GM23338 (cell line): Measurements from ENCODE around the gene C8G. TPM values are rescaled to one million over a fixed set of nuclear protein-coding genes. Genes with fewer than 3 reads are reported as not detected.

ENCODE experiments used
- ATAC-seq: fragments of 200-7000 bp; cut with Tn5 transposase; 3 replicates; pipeline ENCODE4 v1.9.1; 2020
- DNase-seq: peaks from one replicate; pipeline ENCODE4 v3.0.0-alpha.2; 2015; ENCODE audit warnings: low spot score
- H2AFZ ChIP-seq: fragments of 200-600 bp; sonication (generic); 2 replicates; pipeline ENCODE4 v1.8.0; 2016; ENCODE audit warnings: antibody characterized with exemption, mild to moderate bottlenecking, moderate library complexity
- H3F3A ChIP-seq: fragments of 200-600 bp; sonication (generic); replicated peaks from 2 replicates; pipeline ENCODE4 v1.8.0; 2017; ENCODE audit warnings: antibody characterized with exemption, mixed run types, low read depth
- H3K27ac ChIP-seq: fragments of 200-600 bp; sonication (generic); 2 replicates; pipeline ENCODE4 v1.6.1; 2016; ENCODE audit warnings: low read depth
- H3K27me3 ChIP-seq: fragments of 200-600 bp; sonication (generic); 2 replicates; pipeline ENCODE4 v1.8.0; 2016; ENCODE audit warnings: mild to moderate bottlenecking, mixed run types, moderate library complexity; ENCODE audit not compliant: insufficient read depth
- H3K36me3 ChIP-seq: fragments of 200-600 bp; sonication (generic); 2 replicates; pipeline ENCODE4 v1.8.0; 2016; ENCODE audit warnings: mild to moderate bottlenecking; ENCODE audit not compliant: insufficient read depth
- H3K4me1 ChIP-seq: fragments of 200-600 bp; sonication (generic); 2 replicates; pipeline ENCODE4 v1.8.0; 2016; ENCODE audit warnings: mild to moderate bottlenecking, moderate library complexity; ENCODE audit not compliant: insufficient read depth
- H3K4me2 ChIP-seq: fragments of 200-600 bp; sonication (generic); 2 replicates; pipeline ENCODE4 v1.7.1; 2017; ENCODE audit warnings: mixed run types
- H3K4me3 ChIP-seq: fragments of 200-600 bp; sonication (generic); 2 replicates; pipeline ENCODE4 v1.6.1; 2016; ENCODE audit warnings: mixed run types
- H3K79me2 ChIP-seq: fragments of 200-600 bp; sonication (generic); replicated peaks from 2 replicates; pipeline ENCODE4 v1.8.0; 2017; ENCODE audit warnings: mild to moderate bottlenecking; ENCODE audit not compliant: insufficient read depth
- H3K9me2 ChIP-seq: fragments of 200-600 bp; sonication (generic); 2 replicates; pipeline ENCODE4 v1.8.0; 2017; ENCODE audit not compliant: insufficient read depth
- H4K20me1 ChIP-seq: fragments of 200-600 bp; sonication (generic); replicated peaks from 2 replicates; pipeline ENCODE4 v1.8.0; 2017; ENCODE audit warnings: mild to moderate bottlenecking; ENCODE audit not compliant: insufficient read depth
- H3K27ac Mint-ChIP-seq: 2 replicates; pipeline ENCODE4 v1.8.0; 2020; ENCODE audit warnings: inconsistent platforms, mild to moderate bottlenecking, moderate library complexity, mixed read lengths
- H3K27me3 Mint-ChIP-seq: 3 replicates; pipeline ENCODE4 v1.8.0; 2022; ENCODE audit warnings: low read depth, mild to moderate bottlenecking, moderate library complexity, mixed read lengths, inconsistent platforms; ENCODE audit not compliant: insufficient read depth, poor library complexity
- H3K36me3 Mint-ChIP-seq: 3 replicates; pipeline ENCODE4 v1.8.0; 2021; ENCODE audit warnings: low read depth, mild to moderate bottlenecking, inconsistent platforms, moderate library complexity, mixed read lengths
- H3K4me1 Mint-ChIP-seq: 3 replicates; pipeline ENCODE4 v1.8.0; 2020; ENCODE audit warnings: mild to moderate bottlenecking, inconsistent platforms, mixed read lengths
- H3K4me3 Mint-ChIP-seq: 3 replicates; pipeline ENCODE4 v1.8.0; 2021; ENCODE audit warnings: moderate library complexity, mild to moderate bottlenecking, inconsistent platforms, mixed read lengths
- H3K9me3 Mint-ChIP-seq: 3 replicates; pipeline ENCODE4 v1.8.0; 2020; ENCODE audit warnings: moderate library complexity, mild to moderate bottlenecking, inconsistent platforms, mixed read lengths
- CREB1 ChIP-seq: fragments of 250-450 bp; sonication (Bioruptor Pico); IDR thresholded peaks from 2 replicates; pipeline ENCODE4 v1.5.0; 2020; ENCODE audit warnings: low read depth, mild to moderate bottlenecking, moderate library complexity
- EZH2 ChIP-seq: fragments of 200-600 bp; sonication (generic); IDR thresholded peaks from one replicate; pipeline ENCODE4 v1.8.0; 2017; ENCODE audit warnings: antibody characterized with exemption, mild to moderate bottlenecking, low read depth; ENCODE audit not compliant: unreplicated experiment
- EZH2phosphoT487 ChIP-seq: fragments of 200-600 bp; sonication (generic); IDR thresholded peaks from one replicate; pipeline ENCODE4 v1.8.1; 2018; ENCODE audit warnings: antibody characterized with exemption; ENCODE audit not compliant: unreplicated experiment
- JUNB ChIP-seq: IDR thresholded peaks from one replicate; pipeline ENCODE4 v1.6.1; 2016; ENCODE audit warnings: antibody characterized with exemption; ENCODE audit not compliant: unreplicated experiment
- NANOG ChIP-seq: IDR thresholded peaks from 2 replicates; pipeline ENCODE4 v1.6.1; 2016; ENCODE audit warnings: antibody characterized with exemption, borderline replicate concordance
- POLR2AphosphoS5 ChIP-seq: IDR thresholded peaks from 2 replicates; pipeline ENCODE4 v1.6.1; 2016; ENCODE audit warnings: antibody characterized with exemption, low read depth
- REST ChIP-seq: IDR thresholded peaks from one replicate; pipeline ENCODE4 v1.6.1; 2018; ENCODE audit warnings: antibody characterized with exemption; ENCODE audit not compliant: unreplicated experiment
- STAT1 ChIP-seq: IDR thresholded peaks from one replicate; pipeline ENCODE4 v1.6.1; 2016; ENCODE audit warnings: antibody characterized with exemption; ENCODE audit not compliant: unreplicated experiment
- ZNF114 ChIP-seq: fragments of 250-450 bp; sonication (Bioruptor Pico); IDR thresholded peaks from 2 replicates; pipeline ENCODE4 v1.5.0; 2020; ENCODE audit warnings: mild to moderate bottlenecking, moderate library complexity
- ZNF331 ChIP-seq: fragments of 250-450 bp; sonication (Bioruptor Pico); IDR thresholded peaks from 2 replicates; pipeline ENCODE4 v1.5.0; 2020; ENCODE audit warnings: low read depth, mild to moderate bottlenecking, moderate library complexity
- polyA plus RNA-seq: library from polyadenylated mRNA; unstranded; fragments of >200 nt; fragmentation: Nextera tagmentation; extraction: Ambion mirVana; gene quantifications from 2 replicates; pipeline ENCODE4 v1.2.1, GENCODE V29; 2016
- total RNA-seq: library from RNA; depleted of rRNA; stranded (reverse); fragments of >200 nt; shearing (Covaris generic); gene quantifications from 2 replicates; pipeline ENCODE4 v1.2.3, GENCODE V29; 2014
- TF ChIP-seq, protein P1 (sequence below): fragments of 250-450 bp; sonication (Bioruptor Pico); IDR thresholded peaks from 2 replicates; pipeline ENCODE4 v1.5.0; 2020; ENCODE audit warnings: mild to moderate bottlenecking, moderate library complexity
- TF ChIP-seq, protein P2 (sequence below): IDR thresholded peaks from 2 replicates; pipeline ENCODE4 v1.6.1; 2016; ENCODE audit warnings: antibody characterized with exemption
- TF ChIP-seq, protein P3 (sequence below), 2 experiments: fragments of 200-600 bp in 1 of 2; sonication (generic) in 1 of 2; conservative IDR thresholded peaks; 2 replicates each; pipeline versions ENCODE4 v1.5.1 to v1.6.1; 2016 to 2017; ENCODE audit warnings: antibody characterized with exemption in 2 of 2, low read depth in 2 of 2, mild to moderate bottlenecking in 2 of 2, moderate library complexity in 1 of 2

C8G gene
- total and polyA plus RNA-seq, 2 experiments from 2014 or later, result not detected

DNA sequence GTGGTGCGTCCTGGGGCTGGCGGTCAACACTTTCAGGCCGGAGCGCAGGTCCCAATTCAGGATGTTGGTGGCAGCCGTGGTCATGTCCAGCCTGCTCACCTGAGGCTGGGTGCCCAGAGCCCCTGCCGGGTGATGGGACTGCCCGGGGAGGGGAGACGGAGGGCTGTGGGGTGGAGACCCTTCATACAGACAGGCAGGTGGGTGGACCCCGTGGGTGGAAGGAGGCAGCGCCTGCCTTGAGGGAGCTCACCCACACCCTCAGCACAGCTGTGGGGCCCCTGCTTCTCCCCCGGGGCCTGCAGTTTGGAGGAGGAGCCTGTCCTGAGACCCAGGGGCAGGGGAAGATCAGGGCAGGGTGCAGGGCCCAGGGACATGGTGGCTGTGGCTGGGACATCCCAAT is 25.3 kb downstream of the C8G start (continued):
- TF ChIP-seq ZNF331 (CRISPR knock-in tag) (no peak), POLR2AphosphoS5 (no peak), NANOG (no peak)

- Mint-ChIP-seq H3K9me3 (no peaks in the 10 kb centered on the region), H3K36me3 (no peaks in the 10 kb centered on the region), H3K27ac (no peak overlapping the region), H3K27me3 (peaks cover 2% of the 10 kb centered on the region), H3K4me3 (no peak overlapping the region), H3K4me1 (no peaks in the 10 kb centered on the region)
- Histone ChIP-seq H3K27ac (no peak overlapping the region), H3K27me3 (no peaks in the 10 kb centered on the region), H3K9me2 (no peaks in the 10 kb centered on the region), H3F3A (no peaks in the 10 kb centered on the region), H3K4me1 (no peaks in the 10 kb centered on the region), H3K36me3 (no peaks in the 10 kb centered on the region), H3K4me3 (no peak overlapping the region), H3K4me2 (no peak overlapping the region), H3K79me2 (no peaks in the 10 kb centered on the region), H4K20me1 (no peaks in the 10 kb centered on the region), H2AFZ (no peak overlapping the region)
- TF ChIP-seq EZH2phosphoT487, result no peak
- TF ChIP-seq CREB1 (CRISPR knock-in tag), result no peak
- no peak for TF ChIP-seq STAT1
- TF ChIP-seq, protein P1, sequence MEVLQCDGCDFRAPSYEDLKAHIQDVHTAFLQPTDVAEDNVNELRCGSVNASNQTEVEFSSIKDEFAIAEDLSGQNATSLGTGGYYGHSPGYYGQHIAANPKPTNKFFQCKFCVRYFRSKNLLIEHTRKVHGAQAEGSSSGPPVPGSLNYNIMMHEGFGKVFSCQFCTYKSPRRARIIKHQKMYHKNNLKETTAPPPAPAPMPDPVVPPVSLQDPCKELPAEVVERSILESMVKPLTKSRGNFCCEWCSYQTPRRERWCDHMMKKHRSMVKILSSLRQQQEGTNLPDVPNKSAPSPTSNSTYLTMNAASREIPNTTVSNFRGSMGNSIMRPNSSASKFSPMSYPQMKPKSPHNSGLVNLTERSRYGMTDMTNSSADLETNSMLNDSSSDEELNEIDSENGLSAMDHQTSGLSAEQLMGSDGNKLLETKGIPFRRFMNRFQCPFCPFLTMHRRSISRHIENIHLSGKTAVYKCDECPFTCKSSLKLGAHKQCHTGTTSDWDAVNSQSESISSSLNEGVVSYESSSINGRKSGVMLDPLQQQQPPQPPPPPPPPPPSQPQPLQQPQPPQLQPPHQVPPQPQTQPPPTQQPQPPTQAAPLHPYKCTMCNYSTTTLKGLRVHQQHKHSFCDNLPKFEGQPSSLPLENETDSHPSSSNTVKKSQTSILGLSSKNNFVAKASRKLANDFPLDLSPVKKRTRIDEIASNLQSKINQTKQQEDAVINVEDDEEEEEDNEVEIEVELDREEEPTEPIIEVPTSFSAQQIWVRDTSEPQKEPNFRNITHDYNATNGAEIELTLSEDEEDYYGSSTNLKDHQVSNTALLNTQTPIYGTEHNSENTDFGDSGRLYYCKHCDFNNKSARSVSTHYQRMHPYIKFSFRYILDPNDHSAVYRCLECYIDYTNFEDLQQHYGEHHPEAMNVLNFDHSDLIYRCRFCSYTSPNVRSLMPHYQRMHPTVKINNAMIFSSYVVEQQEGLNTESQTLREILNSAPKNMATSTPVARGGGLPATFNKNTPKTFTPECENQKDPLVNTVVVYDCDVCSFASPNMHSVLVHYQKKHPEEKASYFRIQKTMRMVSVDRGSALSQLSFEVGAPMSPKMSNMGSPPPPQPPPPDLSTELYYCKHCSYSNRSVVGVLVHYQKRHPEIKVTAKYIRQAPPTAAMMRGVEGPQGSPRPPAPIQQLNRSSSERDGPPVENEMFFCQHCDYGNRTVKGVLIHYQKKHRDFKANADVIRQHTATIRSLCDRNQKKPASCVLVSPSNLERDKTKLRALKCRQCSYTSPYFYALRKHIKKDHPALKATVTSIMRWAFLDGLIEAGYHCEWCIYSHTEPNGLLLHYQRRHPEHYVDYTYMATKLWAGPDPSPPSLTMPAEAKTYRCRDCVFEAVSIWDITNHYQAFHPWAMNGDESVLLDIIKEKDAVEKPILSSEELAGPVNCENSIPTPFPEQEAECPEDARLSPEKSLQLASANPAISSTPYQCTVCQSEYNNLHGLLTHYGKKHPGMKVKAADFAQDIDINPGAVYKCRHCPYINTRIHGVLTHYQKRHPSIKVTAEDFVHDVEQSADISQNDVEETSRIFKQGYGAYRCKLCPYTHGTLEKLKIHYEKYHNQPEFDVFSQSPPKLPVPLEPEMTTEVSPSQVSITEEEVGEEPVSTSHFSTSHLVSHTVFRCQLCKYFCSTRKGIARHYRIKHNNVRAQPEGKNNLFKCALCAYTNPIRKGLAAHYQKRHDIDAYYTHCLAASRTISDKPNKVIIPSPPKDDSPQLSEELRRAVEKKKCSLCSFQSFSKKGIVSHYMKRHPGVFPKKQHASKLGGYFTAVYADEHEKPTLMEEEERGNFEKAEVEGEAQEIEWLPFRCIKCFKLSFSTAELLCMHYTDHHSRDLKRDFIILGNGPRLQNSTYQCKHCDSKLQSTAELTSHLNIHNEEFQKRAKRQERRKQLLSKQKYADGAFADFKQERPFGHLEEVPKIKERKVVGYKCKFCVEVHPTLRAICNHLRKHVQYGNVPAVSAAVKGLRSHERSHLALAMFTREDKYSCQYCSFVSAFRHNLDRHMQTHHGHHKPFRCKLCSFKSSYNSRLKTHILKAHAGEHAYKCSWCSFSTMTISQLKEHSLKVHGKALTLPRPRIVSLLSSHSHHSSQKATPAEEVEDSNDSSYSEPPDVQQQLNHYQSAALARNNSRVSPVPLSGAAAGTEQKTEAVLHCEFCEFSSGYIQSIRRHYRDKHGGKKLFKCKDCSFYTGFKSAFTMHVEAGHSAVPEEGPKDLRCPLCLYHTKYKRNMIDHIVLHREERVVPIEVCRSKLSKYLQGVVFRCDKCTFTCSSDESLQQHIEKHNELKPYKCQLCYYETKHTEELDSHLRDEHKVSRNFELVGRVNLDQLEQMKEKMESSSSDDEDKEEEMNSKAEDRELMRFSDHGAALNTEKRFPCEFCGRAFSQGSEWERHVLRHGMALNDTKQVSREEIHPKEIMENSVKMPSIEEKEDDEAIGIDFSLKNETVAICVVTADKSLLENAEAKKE (CRISPR knock-in tag), result no peak
- no peak for TF ChIP-seq JUNB
- TF ChIP-seq, protein P2, sequence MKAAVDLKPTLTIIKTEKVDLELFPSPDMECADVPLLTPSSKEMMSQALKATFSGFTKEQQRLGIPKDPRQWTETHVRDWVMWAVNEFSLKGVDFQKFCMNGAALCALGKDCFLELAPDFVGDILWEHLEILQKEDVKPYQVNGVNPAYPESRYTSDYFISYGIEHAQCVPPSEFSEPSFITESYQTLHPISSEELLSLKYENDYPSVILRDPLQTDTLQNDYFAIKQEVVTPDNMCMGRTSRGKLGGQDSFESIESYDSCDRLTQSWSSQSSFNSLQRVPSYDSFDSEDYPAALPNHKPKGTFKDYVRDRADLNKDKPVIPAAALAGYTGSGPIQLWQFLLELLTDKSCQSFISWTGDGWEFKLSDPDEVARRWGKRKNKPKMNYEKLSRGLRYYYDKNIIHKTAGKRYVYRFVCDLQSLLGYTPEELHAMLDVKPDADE, result no peak
- TF ChIP-seq ZNF114 (CRISPR knock-in tag), result no peak
- TF ChIP-seq REST, result no peak
- TF ChIP-seq EZH2, result no peak
- TF ChIP-seq, protein P3, sequence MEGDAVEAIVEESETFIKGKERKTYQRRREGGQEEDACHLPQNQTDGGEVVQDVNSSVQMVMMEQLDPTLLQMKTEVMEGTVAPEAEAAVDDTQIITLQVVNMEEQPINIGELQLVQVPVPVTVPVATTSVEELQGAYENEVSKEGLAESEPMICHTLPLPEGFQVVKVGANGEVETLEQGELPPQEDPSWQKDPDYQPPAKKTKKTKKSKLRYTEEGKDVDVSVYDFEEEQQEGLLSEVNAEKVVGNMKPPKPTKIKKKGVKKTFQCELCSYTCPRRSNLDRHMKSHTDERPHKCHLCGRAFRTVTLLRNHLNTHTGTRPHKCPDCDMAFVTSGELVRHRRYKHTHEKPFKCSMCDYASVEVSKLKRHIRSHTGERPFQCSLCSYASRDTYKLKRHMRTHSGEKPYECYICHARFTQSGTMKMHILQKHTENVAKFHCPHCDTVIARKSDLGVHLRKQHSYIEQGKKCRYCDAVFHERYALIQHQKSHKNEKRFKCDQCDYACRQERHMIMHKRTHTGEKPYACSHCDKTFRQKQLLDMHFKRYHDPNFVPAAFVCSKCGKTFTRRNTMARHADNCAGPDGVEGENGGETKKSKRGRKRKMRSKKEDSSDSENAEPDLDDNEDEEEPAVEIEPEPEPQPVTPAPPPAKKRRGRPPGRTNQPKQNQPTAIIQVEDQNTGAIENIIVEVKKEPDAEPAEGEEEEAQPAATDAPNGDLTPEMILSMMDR (conservative IDR thresholded peaks at IDR 0.05; ENCODE audit: low read depth in 2 of 2), result no peak
- TF ChIP-seq NANOG, result no peak
- no peak for TF ChIP-seq ZNF331 (CRISPR knock-in tag)
- TF ChIP-seq POLR2AphosphoS5, result no peak
- ATAC-seq (no peak), DNase-seq (no peak)
These were observed 26.7 kb downstream of the C8G start for GRCh38 chr9:136971746-136972145.
